A673 (cell line): ENCODE results near the gene ZNF611. TPM values are rescaled to one million over a fixed set of nuclear protein-coding genes. Genes with fewer than 3 reads are reported as not detected.
"Not testable (repeated sequence)": the region's sequence is repeated elsewhere in the genome, so short reads cannot be mapped to it uniquely, and the experiment has no call there.

Source experiments
- BruUV-seq: library from RNA; stranded (reverse); fragments of 400-500 nt; replicated peaks from 2 replicates; lab custom pipeline; 2021; lab: Mats Ljungman, UMichigan
- CTCF ChIA-PET: fragments of 300-600 bp; sonication (Branson Sonifier 250); formaldehyde crosslinking; loops from one replicate; lab custom pipeline; 2022; ENCODE audit warnings: antibody characterized with exemption; lab: Charles Lee
- POLR2A ChIA-PET: fragments of 300-600 bp; sonication (Branson Sonifier 250); formaldehyde crosslinking; loops from one replicate; lab custom pipeline; 2022; ENCODE audit warnings: antibody characterized with exemption; ENCODE audit not compliant: low non-redundant PET; lab: Charles Lee
- DNase-seq: peaks from one replicate; pipeline ENCODE4 v3.0.0-alpha.2; 2015; ENCODE audit warnings: low spot score
- H3K27ac ChIP-seq: fragments of 200-600 bp; sonication (generic); 2 replicates; pipeline ENCODE4 v1.5.1; 2016; ENCODE audit warnings: mixed run types, low read depth, mild to moderate bottlenecking, mixed read lengths, antibody characterized with exemption, low read length; ENCODE audit not compliant: poor library complexity, severe bottlenecking
- H3K27me3 ChIP-seq: fragments of 200-600 bp; sonication (generic); replicated peaks from 2 replicates; pipeline ENCODE4 v1.6.1; 2017; ENCODE audit warnings: mixed run types, low read depth, mild to moderate bottlenecking, mixed read lengths, antibody characterized with exemption, low read length; ENCODE audit not compliant: insufficient read depth, poor library complexity
- H3K36me3 ChIP-seq: fragments of 200-600 bp; sonication (generic); 2 replicates; pipeline ENCODE4 v1.6.1; 2016; ENCODE audit warnings: mixed run types, mild to moderate bottlenecking, mixed read lengths, antibody characterized with exemption, low read length; ENCODE audit not compliant: insufficient read depth, poor library complexity, severe bottlenecking
- H3K4me1 ChIP-seq: fragments of 200-600 bp; sonication (generic); 2 replicates; pipeline ENCODE4 v1.6.1; 2017; ENCODE audit warnings: mixed run types, mild to moderate bottlenecking, mixed read lengths, antibody characterized with exemption, low read length; ENCODE audit not compliant: insufficient read depth, poor library complexity, severe bottlenecking
- H3K4me3 ChIP-seq: fragments of 200-600 bp; sonication (generic); 2 replicates; pipeline ENCODE4 v1.5.1; 2016; ENCODE audit warnings: low read depth, mixed run types, mild to moderate bottlenecking, mixed read lengths, low read length; ENCODE audit not compliant: poor library complexity, severe bottlenecking
- H3K9me3 ChIP-seq: fragments of 200-600 bp; sonication (generic); 2 replicates; pipeline ENCODE4 v1.6.1; 2016; ENCODE audit warnings: mixed run types, low read depth, mild to moderate bottlenecking, mixed read lengths, antibody characterized with exemption, low read length; ENCODE audit not compliant: poor library complexity, severe bottlenecking
- CTCF ChIP-seq: fragments of 300-800, 200-600 bp; sonication (generic); conservative IDR thresholded peaks from 2 replicates; pipeline ENCODE4 v1.5.1; 2017; ENCODE audit warnings: low read depth, mild to moderate bottlenecking, antibody characterized with exemption, low read length, moderate library complexity, mixed read lengths
- EZH2 ChIP-seq: fragments of 200-600 bp; sonication (generic); IDR thresholded peaks from 2 replicates; pipeline ENCODE4 v1.6.1; 2017; ENCODE audit warnings: borderline replicate concordance, low read depth, mild to moderate bottlenecking, mixed read lengths, antibody characterized with exemption, low read length; ENCODE audit not compliant: poor library complexity, severe bottlenecking
- intact Hi-C: fragments of 100-400 bp; cut with micrococcal nuclease; formaldehyde crosslinking; loops from one replicate; pipeline ENCODE4 v1.10.0; 2022; ENCODE audit not compliant: unreplicated experiment
- total RNA-seq: library from RNA; stranded (reverse); gene quantifications from 2 replicates; pipeline ENCODE4 v1.2.3, GENCODE V29; 2021

The ZNF611 gene
- total RNA-seq, 1 experiment from 2014 or later: 21.7 TPM

GRCh38 chr19:52735734-52736133 is 890 bp upstream of the ZNF611 start:
- H3K9me3 ChIP-seq: no peaks in the 10 kb centered on the region
- TF ChIP-seq EZH2: no peak
- ChIA-PET POLR2A (no interaction called here), CTCF (interaction anchor here (0.6 kb wide), 1 partner anchor 52 kb away, joined by 4 read pairs; no protein-coding TSS in a partner anchor)
- no peak overlapping the region for H3K4me3 ChIP-seq
- intact Hi-C loops: no loop called here
- DNase-seq: no peak
- H3K27me3 ChIP-seq: no peaks in the 10 kb centered on the region
- no peaks in the 10 kb centered on the region for H3K36me3 ChIP-seq
- no peak overlapping the region for H3K27ac ChIP-seq
- H3K4me1 ChIP-seq: no peaks in the 10 kb centered on the region
- no TSS peak for BruUV-seq

- DNase-seq: peak; percentile 25
- CTCF ChIA-PET: no interaction called here
- H3K4me1 ChIP-seq: no peaks in the 10 kb centered on the region
- H3K27ac ChIP-seq: peak overlapping the region; percentile 86
- TF ChIP-seq EZH2: no peak
- TF ChIP-seq CTCF: no peak
- intact Hi-C loops: no loop called here
- no peaks in the 10 kb centered on the region for H3K36me3 ChIP-seq
- no peaks in the 10 kb centered on the region for H3K27me3 ChIP-seq
- H3K4me3 ChIP-seq: peak overlapping the region; percentile 93
- TSS peak; percentile 81 for BruUV-seq
- no peaks in the 10 kb centered on the region for H3K9me3 ChIP-seq
- POLR2A ChIA-PET: no interaction called here
Observed at GRCh38 chr19:52734331-52734892, 432 bp downstream of the ZNF611 start.

GRCh38 chr19:52726051-52726450 is 8.8 kb downstream of the ZNF611 start:
- H3K27ac ChIP-seq, DNase-seq, H3K9me3 ChIP-seq, BruUV-seq, CTCF ChIA-PET, intact Hi-C loops, H3K4me1 ChIP-seq, H3K36me3 ChIP-seq, POLR2A ChIA-PET, H3K4me3 ChIP-seq, H3K27me3 ChIP-seq: not testable (repeated sequence)

- no peaks in the 10 kb centered on the region for H3K4me1 ChIP-seq
- no peak overlapping the region for H3K27ac ChIP-seq
- H3K36me3 ChIP-seq: peaks cover 10% of the 10 kb centered on the region
- H3K4me3 ChIP-seq: no peak overlapping the region
- no peaks in the 10 kb centered on the region for H3K27me3 ChIP-seq
- DNase-seq: no peak
- intact Hi-C loops: no loop called here
- TF ChIP-seq CTCF (no peak), EZH2 (no peak)
- POLR2A ChIA-PET: no interaction called here
- CTCF ChIA-PET: no interaction called here
- H3K9me3 ChIP-seq: no peaks in the 10 kb centered on the region
- no TSS peak for BruUV-seq
Observed at GRCh38 chr19:52725528-52725961, 9.3 kb downstream of the ZNF611 start.
